Muscle of leg (tissue), 11 donors: Measurements from ENCODE around the gene MUC4. TPM values are rescaled to one million over a fixed set of nuclear protein-coding genes. Genes with fewer than 3 reads are reported as not detected.

Source experiments
- DNase-seq: peaks from one replicate; pipeline ENCODE4 v3.0.0; 2013
- H3K27ac ChIP-seq: one replicate; pipeline ENCODE4 v1.5.1; 2013; ENCODE audit warnings: mild to moderate bottlenecking, low read length, control low read depth
- H3K27me3 ChIP-seq: one replicate; pipeline ENCODE4 v1.6.1; 2013; ENCODE audit warnings: low read length; ENCODE audit not compliant: control insufficient read depth, insufficient read depth
- H3K36me3 ChIP-seq: one replicate; pipeline ENCODE4 v1.6.1; 2013; ENCODE audit warnings: low read length; ENCODE audit not compliant: control insufficient read depth, insufficient read depth
- H3K4me1 ChIP-seq: one replicate; pipeline ENCODE4 v1.6.1; 2013; ENCODE audit warnings: low read length; ENCODE audit not compliant: control insufficient read depth, insufficient read depth
- H3K4me3 ChIP-seq: one replicate; pipeline ENCODE4 v1.5.1; 2013; ENCODE audit warnings: low read length, control low read depth
- H3K9me3 ChIP-seq: replicated peaks from 2 replicates; pipeline ENCODE4 v1.6.1; 2013; ENCODE audit warnings: low read depth, low read length; ENCODE audit not compliant: control insufficient read depth
- WGBS: methylation state at CpG from one replicate; pipeline ENCODE4 v1.1.5; 2013; ENCODE audit warnings: missing lambda C conversion rate; ENCODE audit not compliant: insufficient coverage; 5-methylcytosine and 5-hydroxymethylcytosine counted together
- polyA plus RNA-seq, 8 donors: library from polyadenylated mRNA; unstranded; fragments of 120-200 nt; gene quantifications; one replicate each; pipeline versions ENCODE4 v1.2.1 to v1.2.3, GENCODE V29; 2013; ENCODE audit warnings: inconsistent platforms in 1 of 8, low replicate concordance in 1 of 8; ENCODE audit not compliant: insufficient read length in 8 of 8, insufficient read depth in 1 of 8
- total RNA-seq: library from RNA; stranded (reverse); fragments of 120-200 nt; gene quantifications from one replicate; pipeline ENCODE4 v1.2.4, GENCODE V29; 2013

MUC4 gene
- total and polyA plus RNA-seq, 9 donors: 0.18 to 1.1 (median 0.59) TPM

GRCh38 chr3:195853996-195854395 is 42.3 kb upstream of the MUC4 start:
- Histone ChIP-seq H3K4me1 (peaks cover 3% of the 10 kb centered on the region), H3K27ac (no peak overlapping the region), H3K9me3 (no peaks in the 10 kb centered on the region), H3K4me3 (no peak overlapping the region), H3K27me3 (peaks cover 3% of the 10 kb centered on the region), H3K36me3 (no peaks in the 10 kb centered on the region)
- WGBS: 84% methylated on average over 9 of the region's 14 CpGs
- no peak for DNase-seq

- Histone ChIP-seq H3K27ac (no peak overlapping the region), H3K9me3 (no peaks in the 10 kb centered on the region), H3K4me3 (no peak overlapping the region), H3K36me3 (no peaks in the 10 kb centered on the region), H3K4me1 (peaks cover 3% of the 10 kb centered on the region), H3K27me3 (no peaks in the 10 kb centered on the region)
- no peak for DNase-seq
- WGBS: 79% methylated on average over 19 of the region's 20 CpGs
Measured at GRCh38 chr3:195853036-195853435, 41.3 kb upstream of the MUC4 start.

GRCh38 chr3:195850857-195851543 is 39.3 kb upstream of the MUC4 start:
- Histone ChIP-seq H3K4me1 (peaks cover 3% of the 10 kb centered on the region), H3K27me3 (no peaks in the 10 kb centered on the region), H3K36me3 (no peaks in the 10 kb centered on the region), H3K4me3 (no peak overlapping the region), H3K9me3 (no peaks in the 10 kb centered on the region), H3K27ac (no peak overlapping the region)
- DNase-seq: peak; percentile 95
- WGBS: 36% methylated on average over 31 of the region's 31 CpGs

- H3K27me3 ChIP-seq: no peaks in the 10 kb centered on the region
- no peaks in the 10 kb centered on the region for H3K36me3 ChIP-seq
- H3K9me3 ChIP-seq: no peaks in the 10 kb centered on the region
- DNase-seq: peak; percentile 2
- no peak overlapping the region for H3K27ac ChIP-seq
- WGBS: 72% methylated on average over 41 of the region's 53 CpGs
- peaks cover 3% of the 10 kb centered on the region for H3K4me1 ChIP-seq
- H3K4me3 ChIP-seq: no peak overlapping the region
Measured at GRCh38 chr3:195849322-195850074, 37.8 kb upstream of the MUC4 start.

GRCh38 chr3:195847055-195847950 is 35.6 kb upstream of the MUC4 start:
- H3K4me1 ChIP-seq: peaks cover 3% of the 10 kb centered on the region
- no peaks in the 10 kb centered on the region for H3K27me3 ChIP-seq
- H3K36me3 ChIP-seq: no peaks in the 10 kb centered on the region
- no peak for DNase-seq
- 78% methylated on average over 18 of the region's 24 CpGs for WGBS
- H3K9me3 ChIP-seq: no peaks in the 10 kb centered on the region
- H3K4me3 ChIP-seq: no peak overlapping the region
- no peak overlapping the region for H3K27ac ChIP-seq

GRCh38 chr3:195845483-195845882 is 33.8 kb upstream of the MUC4 start:
- Histone ChIP-seq H3K4me1 (no peaks in the 10 kb centered on the region), H3K4me3 (no peak overlapping the region), H3K27me3 (peaks cover 3% of the 10 kb centered on the region), H3K27ac (no peak overlapping the region), H3K9me3 (no peaks in the 10 kb centered on the region), H3K36me3 (no peaks in the 10 kb centered on the region)
- DNase-seq: no peak
- 92% methylated on average over 3 of the region's 6 CpGs for WGBS

- no peak overlapping the region for H3K27ac ChIP-seq
- peaks cover 4% of the 10 kb centered on the region for H3K27me3 ChIP-seq
- no peak overlapping the region for H3K4me3 ChIP-seq
- no peak for DNase-seq
- WGBS: 100% methylated on average over 2 of the region's 7 CpGs
- H3K9me3 ChIP-seq: no peaks in the 10 kb centered on the region
- peaks cover 2% of the 10 kb centered on the region for H3K4me1 ChIP-seq
- H3K36me3 ChIP-seq: no peaks in the 10 kb centered on the region
Measured at GRCh38 chr3:195844671-195845218, 33.0 kb upstream of the MUC4 start.

GRCh38 chr3:195839260-195840010 is 27.7 kb upstream of the MUC4 start:
- peaks cover 9% of the 10 kb centered on the region for H3K4me1 ChIP-seq
- DNase-seq: no peak
- H3K4me3 ChIP-seq: no peak overlapping the region
- H3K27me3 ChIP-seq: peaks cover 9% of the 10 kb centered on the region
- WGBS: 44% methylated on average over 10 of the region's 19 CpGs
- no peak overlapping the region for H3K27ac ChIP-seq
- no peaks in the 10 kb centered on the region for H3K36me3 ChIP-seq
- peaks cover 2% of the 10 kb centered on the region for H3K9me3 ChIP-seq

- H3K4me3 ChIP-seq: no peak overlapping the region
- DNase-seq: no peak
- H3K9me3 ChIP-seq: peaks cover 2% of the 10 kb centered on the region
- no peak overlapping the region for H3K27ac ChIP-seq
- H3K4me1 ChIP-seq: peaks cover 9% of the 10 kb centered on the region
- 67% methylated on average over 1 of the region's 5 CpGs for WGBS
- H3K27me3 ChIP-seq: peaks cover 9% of the 10 kb centered on the region
- H3K36me3 ChIP-seq: no peaks in the 10 kb centered on the region
Measured at GRCh38 chr3:195838714-195839113, 27.0 kb upstream of the MUC4 start.
